HFF-Myc (cell line): ENCODE data around the gene AGA.

ENCODE experiments used
- DNase-seq: peaks from one replicate; pipeline ENCODE4 v3.0.0-alpha.2; 2011; ENCODE audit warnings: low read depth; ENCODE audit errors: extremely low read depth
- H3K4me3 ChIP-seq: replicated peaks from 2 replicates; pipeline ENCODE4 v1.5.1; 2011; ENCODE audit warnings: low read depth, mild to moderate bottlenecking, control low read depth, low read length
- TF ChIP-seq, protein P1 (sequence below): IDR thresholded peaks from 2 replicates; pipeline ENCODE4 v1.5.1; 2012; ENCODE audit warnings: mild to moderate bottlenecking, low read depth, low read length, control low read depth; ENCODE audit errors: missing control alignments

Gene AGA

DNA sequence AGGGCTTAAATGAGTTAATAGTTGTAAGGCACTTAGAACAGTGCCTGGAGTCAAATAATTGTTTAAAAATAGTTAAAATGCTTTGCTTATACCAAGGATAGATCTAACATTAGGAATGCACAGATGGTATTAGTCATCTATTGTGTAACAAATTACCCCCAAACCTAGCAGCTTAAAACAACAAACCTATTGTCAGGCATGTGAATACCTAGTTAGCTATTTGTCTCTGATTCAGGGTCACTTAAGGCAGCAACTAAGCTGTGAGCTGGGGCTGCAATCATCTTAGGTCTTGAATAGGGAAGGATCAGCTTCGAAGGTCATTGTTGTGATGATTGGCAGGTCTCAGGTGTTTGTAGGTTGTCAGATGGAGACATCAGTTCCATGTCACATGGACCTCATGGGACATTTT is 42.4 kb upstream of the AGA start:
- peak; percentile 52 for DNase-seq
- no peak overlapping the region for H3K4me3 ChIP-seq
- TF ChIP-seq, protein P1, sequence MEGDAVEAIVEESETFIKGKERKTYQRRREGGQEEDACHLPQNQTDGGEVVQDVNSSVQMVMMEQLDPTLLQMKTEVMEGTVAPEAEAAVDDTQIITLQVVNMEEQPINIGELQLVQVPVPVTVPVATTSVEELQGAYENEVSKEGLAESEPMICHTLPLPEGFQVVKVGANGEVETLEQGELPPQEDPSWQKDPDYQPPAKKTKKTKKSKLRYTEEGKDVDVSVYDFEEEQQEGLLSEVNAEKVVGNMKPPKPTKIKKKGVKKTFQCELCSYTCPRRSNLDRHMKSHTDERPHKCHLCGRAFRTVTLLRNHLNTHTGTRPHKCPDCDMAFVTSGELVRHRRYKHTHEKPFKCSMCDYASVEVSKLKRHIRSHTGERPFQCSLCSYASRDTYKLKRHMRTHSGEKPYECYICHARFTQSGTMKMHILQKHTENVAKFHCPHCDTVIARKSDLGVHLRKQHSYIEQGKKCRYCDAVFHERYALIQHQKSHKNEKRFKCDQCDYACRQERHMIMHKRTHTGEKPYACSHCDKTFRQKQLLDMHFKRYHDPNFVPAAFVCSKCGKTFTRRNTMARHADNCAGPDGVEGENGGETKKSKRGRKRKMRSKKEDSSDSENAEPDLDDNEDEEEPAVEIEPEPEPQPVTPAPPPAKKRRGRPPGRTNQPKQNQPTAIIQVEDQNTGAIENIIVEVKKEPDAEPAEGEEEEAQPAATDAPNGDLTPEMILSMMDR = no peak

DNA sequence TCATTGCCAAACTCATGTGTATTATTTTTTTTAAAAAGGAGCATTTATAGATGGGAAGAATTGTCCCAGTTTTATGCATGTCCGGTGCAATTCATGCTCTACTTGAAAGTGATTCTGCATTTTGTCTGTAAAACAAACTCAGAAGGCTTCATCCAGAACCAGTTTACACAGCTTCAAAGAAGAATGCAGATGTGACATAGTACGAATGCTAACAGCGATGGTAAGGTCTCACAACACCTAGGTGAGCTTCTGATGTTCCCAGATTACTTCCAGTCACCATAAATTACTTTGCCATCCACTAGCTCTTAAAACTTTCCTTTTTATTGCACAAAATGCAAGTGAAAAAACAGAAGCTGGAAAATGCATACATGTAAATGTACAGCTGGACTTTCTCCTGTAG is 41.5 kb upstream of the AGA start:
- no peak for DNase-seq
- no peak overlapping the region for H3K4me3 ChIP-seq
- TF ChIP-seq, protein P1 = no peak

DNA sequence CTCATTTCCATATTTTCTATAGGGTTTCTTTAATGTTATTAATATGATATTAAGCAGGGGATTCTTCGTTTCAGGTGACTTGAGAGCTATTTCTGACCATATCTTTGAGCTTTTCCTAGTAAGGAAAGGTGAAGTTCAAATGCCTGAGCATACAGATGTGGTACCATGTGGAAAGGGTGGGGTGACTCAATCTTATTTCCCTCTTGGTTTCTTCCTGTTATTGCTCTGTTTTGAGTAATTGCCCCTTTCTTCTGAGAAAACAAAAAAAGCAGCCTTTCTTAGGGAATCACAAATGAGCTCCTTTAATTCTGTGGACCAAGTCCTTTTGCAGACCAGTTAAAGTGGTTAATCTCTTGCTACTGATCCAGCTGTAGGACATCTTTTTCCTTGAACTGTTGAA is 41.0 kb upstream of the AGA start:
- no peak for DNase-seq
- no peak overlapping the region for H3K4me3 ChIP-seq
- TF ChIP-seq, protein P1 = no peak

DNA sequence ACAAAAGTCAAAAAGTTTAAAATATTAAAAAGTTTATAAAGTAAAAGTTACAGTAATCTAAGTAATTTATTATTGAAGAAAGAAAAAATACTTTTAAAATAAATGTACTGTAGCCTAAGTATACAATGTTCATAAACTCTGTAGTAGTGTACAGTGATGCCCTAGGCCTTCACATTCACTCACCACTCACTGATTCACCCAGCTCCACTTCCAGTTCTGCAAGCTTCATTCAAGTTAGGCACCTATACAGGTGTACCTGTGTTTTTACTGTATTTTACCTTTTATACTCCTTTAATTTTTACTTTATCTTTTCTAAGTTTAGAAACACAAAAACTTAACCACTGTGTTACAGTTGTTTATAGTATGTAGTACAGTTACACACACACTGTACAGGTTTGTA is 40.1 kb upstream of the AGA start:
- TF ChIP-seq, protein P1 = no peak
- DNase-seq = no peak
- H3K4me3 ChIP-seq = no peak overlapping the region

DNA sequence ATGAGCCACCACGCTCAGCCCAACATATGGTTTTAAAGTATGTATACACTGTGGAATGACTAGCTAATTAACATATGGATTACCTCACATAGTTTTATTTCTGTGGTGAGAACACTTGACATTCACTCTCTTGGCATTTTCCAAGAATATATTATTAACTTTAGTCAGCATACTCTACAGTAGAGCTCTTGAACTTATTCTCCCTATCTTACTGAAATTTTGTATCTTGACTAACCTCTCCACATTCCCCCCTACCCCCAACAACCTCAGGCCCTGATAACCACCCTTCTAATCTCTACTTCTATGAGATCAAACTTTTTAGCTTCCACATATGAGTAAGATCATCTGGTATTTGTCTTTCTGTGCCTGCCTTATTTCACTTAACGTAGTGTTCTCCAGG is 38.6 kb upstream of the AGA start:
- TF ChIP-seq, protein P1 = no peak
- no peak for DNase-seq
- H3K4me3 ChIP-seq = no peak overlapping the region

DNA sequence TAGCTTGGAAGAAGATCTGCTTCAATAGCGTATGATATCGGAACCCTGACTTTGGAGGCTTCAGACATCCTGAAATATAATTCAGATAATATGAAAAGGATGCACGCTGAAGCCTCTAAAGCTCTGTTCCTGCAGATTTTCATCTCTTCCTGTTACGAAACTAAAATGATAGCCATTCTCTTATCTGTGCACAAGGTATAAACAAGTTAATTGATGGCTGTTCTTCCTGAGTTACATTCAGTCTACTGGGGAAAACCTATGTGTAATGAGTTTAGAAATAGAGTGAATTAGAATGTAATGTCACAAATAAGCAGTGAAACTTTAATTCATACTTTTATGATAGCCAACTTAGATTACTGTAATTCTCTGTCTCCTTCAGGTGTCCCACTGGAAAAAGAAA is 36.8 kb upstream of the AGA start:
- H3K4me3 ChIP-seq = no peak overlapping the region
- TF ChIP-seq, protein P1 = no peak
- DNase-seq = no peak

DNA sequence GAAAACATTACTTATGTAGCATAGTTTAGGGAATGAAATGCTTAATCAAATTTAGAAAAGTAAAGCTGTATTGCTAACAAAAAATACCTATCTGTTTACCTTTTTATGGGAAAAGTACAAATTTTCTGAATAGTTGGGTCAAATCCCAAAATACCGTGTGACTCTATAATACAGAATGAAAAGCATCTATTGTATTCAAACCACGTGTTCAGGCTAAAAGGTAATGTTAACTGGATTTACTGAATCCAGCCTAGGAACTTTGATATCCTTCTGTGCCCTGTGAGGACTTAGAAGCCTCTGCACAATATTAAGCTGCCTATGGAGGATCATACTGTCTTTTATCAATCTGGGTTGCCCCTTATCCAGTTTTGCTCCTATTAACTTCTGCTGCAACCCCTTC is 36.3 kb upstream of the AGA start:
- no peak for DNase-seq
- TF ChIP-seq, protein P1 = no peak
- no peak overlapping the region for H3K4me3 ChIP-seq
